A673 (cell line): Measurements from ENCODE around the gene LACTBL1. TPM values are rescaled to one million over a fixed set of nuclear protein-coding genes. Genes with fewer than 3 reads are reported as not detected.
"Not testable (repeated sequence)": the region's sequence is repeated elsewhere in the genome, so short reads cannot be mapped to it uniquely, and the experiment has no call there.

Experiments used
- BruUV-seq: library from RNA; stranded (reverse); fragments of 400-500 nt; replicated peaks from 2 replicates; lab custom pipeline; 2021; lab: Mats Ljungman, UMichigan
- CTCF ChIA-PET: fragments of 300-600 bp; sonication (Branson Sonifier 250); formaldehyde crosslinking; loops from one replicate; lab custom pipeline; 2022; ENCODE audit warnings: antibody characterized with exemption; lab: Charles Lee
- POLR2A ChIA-PET: fragments of 300-600 bp; sonication (Branson Sonifier 250); formaldehyde crosslinking; loops from one replicate; lab custom pipeline; 2022; ENCODE audit warnings: antibody characterized with exemption; ENCODE audit not compliant: low non-redundant PET; lab: Charles Lee
- DNase-seq: peaks from one replicate; pipeline ENCODE4 v3.0.0-alpha.2; 2015; ENCODE audit warnings: low spot score
- H3K27ac ChIP-seq: fragments of 200-600 bp; sonication (generic); 2 replicates; pipeline ENCODE4 v1.5.1; 2016; ENCODE audit warnings: mixed run types, low read depth, mild to moderate bottlenecking, mixed read lengths, antibody characterized with exemption, low read length; ENCODE audit not compliant: poor library complexity, severe bottlenecking
- H3K27me3 ChIP-seq: fragments of 200-600 bp; sonication (generic); replicated peaks from 2 replicates; pipeline ENCODE4 v1.6.1; 2017; ENCODE audit warnings: mixed run types, low read depth, mild to moderate bottlenecking, mixed read lengths, antibody characterized with exemption, low read length; ENCODE audit not compliant: insufficient read depth, poor library complexity
- H3K36me3 ChIP-seq: fragments of 200-600 bp; sonication (generic); 2 replicates; pipeline ENCODE4 v1.6.1; 2016; ENCODE audit warnings: mixed run types, mild to moderate bottlenecking, mixed read lengths, antibody characterized with exemption, low read length; ENCODE audit not compliant: insufficient read depth, poor library complexity, severe bottlenecking
- H3K4me1 ChIP-seq: fragments of 200-600 bp; sonication (generic); 2 replicates; pipeline ENCODE4 v1.6.1; 2017; ENCODE audit warnings: mixed run types, mild to moderate bottlenecking, mixed read lengths, antibody characterized with exemption, low read length; ENCODE audit not compliant: insufficient read depth, poor library complexity, severe bottlenecking
- H3K4me3 ChIP-seq: fragments of 200-600 bp; sonication (generic); 2 replicates; pipeline ENCODE4 v1.5.1; 2016; ENCODE audit warnings: low read depth, mixed run types, mild to moderate bottlenecking, mixed read lengths, low read length; ENCODE audit not compliant: poor library complexity, severe bottlenecking
- H3K9me3 ChIP-seq: fragments of 200-600 bp; sonication (generic); 2 replicates; pipeline ENCODE4 v1.6.1; 2016; ENCODE audit warnings: mixed run types, low read depth, mild to moderate bottlenecking, mixed read lengths, antibody characterized with exemption, low read length; ENCODE audit not compliant: poor library complexity, severe bottlenecking
- CTCF ChIP-seq: fragments of 300-800, 200-600 bp; sonication (generic); conservative IDR thresholded peaks from 2 replicates; pipeline ENCODE4 v1.5.1; 2017; ENCODE audit warnings: low read depth, mild to moderate bottlenecking, antibody characterized with exemption, low read length, moderate library complexity, mixed read lengths
- EZH2 ChIP-seq: fragments of 200-600 bp; sonication (generic); IDR thresholded peaks from 2 replicates; pipeline ENCODE4 v1.6.1; 2017; ENCODE audit warnings: borderline replicate concordance, low read depth, mild to moderate bottlenecking, mixed read lengths, antibody characterized with exemption, low read length; ENCODE audit not compliant: poor library complexity, severe bottlenecking
- intact Hi-C: fragments of 100-400 bp; cut with micrococcal nuclease; formaldehyde crosslinking; loops from one replicate; pipeline ENCODE4 v1.10.0; 2022; ENCODE audit not compliant: unreplicated experiment
- total RNA-seq: library from RNA; stranded (reverse); gene quantifications from 2 replicates; pipeline ENCODE4 v1.2.3, GENCODE V29; 2021

Gene LACTBL1
- total RNA-seq, 1 experiment from 2014 or later: 0.24 TPM

- H3K4me3 ChIP-seq: no peak overlapping the region
- POLR2A ChIA-PET: no interaction called here
These were observed 31.4 kb upstream of the LACTBL1 start for GRCh38 chr1:23004112-23004511.

GRCh38 chr1:23002218-23002617 lies 29.6 kb upstream of the LACTBL1 start:
- H3K36me3 ChIP-seq, H3K9me3 ChIP-seq, intact Hi-C loops, POLR2A ChIA-PET, H3K4me3 ChIP-seq, H3K27me3 ChIP-seq, H3K27ac ChIP-seq, DNase-seq, H3K4me1 ChIP-seq, BruUV-seq, CTCF ChIA-PET: not testable (repeated sequence)

More at GRCh38 chr1:23004112-23004511, 31.4 kb upstream of the LACTBL1 start:
- BruUV-seq: no TSS peak
- CTCF ChIA-PET: interaction anchor here (0.6 kb wide), 1 partner anchor 669 kb away, joined by 5 read pairs; no protein-coding TSS in a partner anchor
- Histone ChIP-seq H3K27ac (no peak overlapping the region), H3K36me3 (no peaks in the 10 kb centered on the region), H3K27me3 (no peaks in the 10 kb centered on the region), H3K4me1 (no peaks in the 10 kb centered on the region), H3K9me3 (no peaks in the 10 kb centered on the region)
- DNase-seq: no peak
- intact Hi-C loops: no loop called here
- TF ChIP-seq CTCF (no peak), EZH2 (no peak)

GRCh38 chr1:23000133-23000532 lies 27.5 kb upstream of the LACTBL1 start:
- H3K4me1 ChIP-seq, H3K36me3 ChIP-seq, H3K4me3 ChIP-seq, DNase-seq, H3K27ac ChIP-seq, BruUV-seq, POLR2A ChIA-PET, H3K9me3 ChIP-seq, H3K27me3 ChIP-seq, CTCF ChIA-PET, intact Hi-C loops: not testable (repeated sequence)

- CTCF ChIA-PET, DNase-seq, H3K36me3 ChIP-seq, H3K27ac ChIP-seq, H3K27me3 ChIP-seq, H3K4me1 ChIP-seq, H3K4me3 ChIP-seq, intact Hi-C loops, BruUV-seq: not testable (repeated sequence)
- H3K9me3 ChIP-seq: peaks cover 19% of the 10 kb centered on the region
- POLR2A ChIA-PET: interaction anchor here (0.6 kb wide), 1 partner anchor 9 kb away, joined by 4 read pairs; no protein-coding TSS in a partner anchor
These were observed 24.9 kb upstream of the LACTBL1 start for GRCh38 chr1:22997528-22997927.

GRCh38 chr1:22995774-22996173 lies 23.1 kb upstream of the LACTBL1 start:
- no peak for DNase-seq
- CTCF ChIA-PET: no interaction called here
- POLR2A ChIA-PET: no interaction called here
- Histone ChIP-seq H3K27me3 (no peaks in the 10 kb centered on the region), H3K36me3 (no peaks in the 10 kb centered on the region), H3K9me3 (peaks cover 19% of the 10 kb centered on the region), H3K4me3 (no peak overlapping the region), H3K27ac (no peak overlapping the region), H3K4me1 (no peaks in the 10 kb centered on the region)
- intact Hi-C loops: no loop called here
- TF ChIP-seq EZH2 (no peak), CTCF (no peak)
- BruUV-seq: no TSS peak

- CTCF ChIA-PET, H3K4me1 ChIP-seq, H3K27me3 ChIP-seq, intact Hi-C loops, POLR2A ChIA-PET, H3K27ac ChIP-seq, DNase-seq, BruUV-seq, H3K4me3 ChIP-seq, H3K36me3 ChIP-seq: not testable (repeated sequence)
- H3K9me3 ChIP-seq: peaks cover 19% of the 10 kb centered on the region
These were observed 20.6 kb upstream of the LACTBL1 start for GRCh38 chr1:22993220-22993795.
